ENCODE results near the gene CLEC5A. TPM values are rescaled to one million over a fixed set of nuclear protein-coding genes. Genes with fewer than 3 reads are reported as not detected.

CLEC5A gene
- total and polyA plus RNA-seq, 9 of the 15 experiments (the other 6 are each of a cell fraction or from before 2014, with no cell fraction given): not detected

DNA sequence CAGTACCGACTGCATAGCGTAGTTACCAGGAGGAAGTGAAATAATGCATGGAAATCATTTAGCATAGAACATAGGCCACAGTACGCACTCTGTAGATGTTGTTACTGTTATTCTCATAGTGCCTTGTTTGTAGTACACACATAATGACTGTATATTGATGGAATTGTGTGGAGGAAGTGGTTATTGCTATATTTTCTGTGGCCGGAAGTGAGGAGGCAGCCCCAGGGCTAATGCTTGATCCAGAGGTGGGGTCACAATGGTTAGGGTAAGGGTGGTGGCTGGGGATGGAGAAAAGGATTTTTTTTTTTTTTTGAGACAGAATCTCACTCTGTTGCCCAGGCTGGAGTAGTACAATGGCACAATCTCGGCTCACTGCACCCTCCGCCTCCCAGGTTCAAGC, 44.4 kb upstream of the CLEC5A start:
- no TSS peak for BruUV-seq (replicated peaks)
- CTCF ChIA-PET (ENCODE audit: low intra/inter-chr PET ratio): no interaction called here
- H3K4me2 ChIP-seq (ENCODE audit: insufficient read depth, low read length): no peak overlapping the region
- WGBS (ENCODE audit: insufficient coverage, low coverage, missing lambda C conversion rate): under 1% methylated on average over 6 of the region's 6 CpGs
- no peaks in the 10 kb centered on the region for H3K4me1 ChIP-seq (replicated peaks in 1 of 2; ENCODE audit: control insufficient read depth in 2 of 2, insufficient read depth in 2 of 2, low read length in 2 of 2)
- TF ChIP-seq PCBP1 (IDR thresholded peaks at IDR 0.05; ENCODE audit: low read depth, low read length, poor library complexity, severe bottlenecking) (no peak), CBX1 (IDR thresholded peaks at IDR 0.05; ENCODE audit: low read depth) (no peak)
- TF ChIP-seq, protein P1, sequence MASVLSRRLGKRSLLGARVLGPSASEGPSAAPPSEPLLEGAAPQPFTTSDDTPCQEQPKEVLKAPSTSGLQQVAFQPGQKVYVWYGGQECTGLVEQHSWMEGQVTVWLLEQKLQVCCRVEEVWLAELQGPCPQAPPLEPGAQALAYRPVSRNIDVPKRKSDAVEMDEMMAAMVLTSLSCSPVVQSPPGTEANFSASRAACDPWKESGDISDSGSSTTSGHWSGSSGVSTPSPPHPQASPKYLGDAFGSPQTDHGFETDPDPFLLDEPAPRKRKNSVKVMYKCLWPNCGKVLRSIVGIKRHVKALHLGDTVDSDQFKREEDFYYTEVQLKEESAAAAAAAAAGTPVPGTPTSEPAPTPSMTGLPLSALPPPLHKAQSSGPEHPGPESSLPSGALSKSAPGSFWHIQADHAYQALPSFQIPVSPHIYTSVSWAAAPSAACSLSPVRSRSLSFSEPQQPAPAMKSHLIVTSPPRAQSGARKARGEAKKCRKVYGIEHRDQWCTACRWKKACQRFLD (CRISPR knock-in tag; IDR thresholded peaks at IDR 0.05): no peak
- H2AFZ ChIP-seq (ENCODE audit: low read depth, low read length): no peak overlapping the region
- H3K9me1 ChIP-seq (ENCODE audit: control insufficient read depth, insufficient read depth, low read length): no peaks in the 10 kb centered on the region
- no peaks in the 10 kb centered on the region for H3K9me3 ChIP-seq (replicated peaks; ENCODE audit: control insufficient read depth, insufficient read depth, low read depth, low read length)
- H3K27ac ChIP-seq (ENCODE audit: extremely low read depth, low read depth, low read length): no peak overlapping the region
- H3K9ac ChIP-seq (ENCODE audit: insufficient read depth in 1 of 2, low read depth in 2 of 2, low read length in 2 of 2): no peak overlapping the region
- ATAC-seq (no peak), FAIRE-seq (no peak), DNase-seq (ENCODE audit: extremely low read depth in 1 of 4, low spot score in 3 of 4) (no peak)
- intact Hi-C loops (cut with micrococcal nuclease) (no loop called here), in situ Hi-C loops (cut with MboI) (no loop called here)
- POLR2A ChIA-PET: no interaction called here
- H3K79me2 ChIP-seq (ENCODE audit: control insufficient read depth, insufficient read depth, low read length): no peaks in the 10 kb centered on the region
- H4K20me1 ChIP-seq (replicated peaks; ENCODE audit: control insufficient read depth, insufficient read depth, low read length): no peaks in the 10 kb centered on the region
- H3K36me3 ChIP-seq (ENCODE audit: control insufficient read depth, insufficient read depth, low read length): no peaks in the 10 kb centered on the region
- no peaks in the 10 kb centered on the region for H3K27me3 ChIP-seq (ENCODE audit: control insufficient read depth in 2 of 2, insufficient read depth in 2 of 2, low read length in 2 of 2)
- no peak overlapping the region for H3K4me3 ChIP-seq

DNA sequence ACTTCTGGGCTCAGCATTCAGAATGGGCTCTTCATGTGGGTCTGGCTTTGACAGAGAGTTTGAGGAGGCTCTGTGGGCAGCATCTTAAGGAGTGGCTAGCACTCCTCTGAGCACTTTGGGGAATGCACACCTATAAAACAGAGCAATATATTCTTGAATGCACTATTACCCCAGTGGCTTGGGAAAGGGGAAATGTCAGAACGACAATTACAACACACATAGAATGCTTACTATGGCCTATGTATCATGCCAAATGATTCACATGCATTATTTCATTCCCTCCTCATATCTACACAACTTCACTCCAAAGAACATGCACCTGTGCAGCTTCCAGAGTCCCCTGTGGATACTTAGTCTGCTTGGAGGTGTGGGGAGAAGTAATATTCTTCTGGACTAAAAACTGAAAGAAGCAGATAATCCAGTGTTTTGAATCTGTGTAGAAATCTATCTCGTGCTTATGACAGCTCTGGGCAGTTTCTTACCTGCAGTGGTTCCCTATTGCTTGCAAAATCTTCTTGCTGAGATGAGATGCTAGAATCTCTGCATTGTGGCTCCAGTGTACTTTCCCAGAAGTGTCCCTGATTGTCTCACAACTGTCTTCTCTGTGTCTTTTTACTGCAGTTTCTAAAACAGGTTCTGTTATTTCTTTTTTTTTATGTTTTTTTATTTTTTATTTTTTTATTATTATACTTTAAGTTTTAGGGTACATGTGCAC, 43.4 kb upstream of the CLEC5A start:
- Histone ChIP-seq H3K79me2 (ENCODE audit: control insufficient read depth, insufficient read depth, low read length) (no peaks in the 10 kb centered on the region), H2AFZ (ENCODE audit: low read depth, low read length) (no peak overlapping the region), H3K9me1 (ENCODE audit: control insufficient read depth, insufficient read depth, low read length) (no peaks in the 10 kb centered on the region), H3K4me1 (replicated peaks in 1 of 2; ENCODE audit: control insufficient read depth in 2 of 2, insufficient read depth in 2 of 2, low read length in 2 of 2) (no peaks in the 10 kb centered on the region), H3K27me3 (ENCODE audit: control insufficient read depth in 2 of 2, insufficient read depth in 2 of 2, low read length in 2 of 2) (no peaks in the 10 kb centered on the region), H4K20me1 (replicated peaks; ENCODE audit: control insufficient read depth, insufficient read depth, low read length) (no peaks in the 10 kb centered on the region), H3K4me3 (no peak overlapping the region), H3K4me2 (ENCODE audit: insufficient read depth, low read length) (no peak overlapping the region), H3K9me3 (replicated peaks; ENCODE audit: control insufficient read depth, insufficient read depth, low read depth, low read length) (no peaks in the 10 kb centered on the region), H3K36me3 (ENCODE audit: control insufficient read depth, insufficient read depth, low read length) (no peaks in the 10 kb centered on the region), H3K9ac (ENCODE audit: insufficient read depth in 1 of 2, low read depth in 2 of 2, low read length in 2 of 2) (no peak overlapping the region), H3K27ac (ENCODE audit: extremely low read depth, low read depth, low read length) (no peak overlapping the region)
- in situ Hi-C loops (cut with MboI): no loop called here
- ATAC-seq (no peak), DNase-seq (ENCODE audit: extremely low read depth in 1 of 4, low spot score in 3 of 4) (no peak), FAIRE-seq (no peak)
- POLR2A ChIA-PET: no interaction called here
- no TSS peak for BruUV-seq (replicated peaks)
- intact Hi-C loops (cut with micrococcal nuclease): no loop called here
- WGBS (ENCODE audit: insufficient coverage, low coverage, missing lambda C conversion rate): 2% methylated on average over 2 of the region's 2 CpGs
- CTCF ChIA-PET (ENCODE audit: low intra/inter-chr PET ratio): no interaction called here
- TF ChIP-seq SOX6 (IDR thresholded peaks at IDR 0.05): no peak
- TF ChIP-seq LARP7 (IDR thresholded peaks at IDR 0.05): no peak
- TF ChIP-seq IFI16 (CRISPR knock-in tag; IDR thresholded peaks at IDR 0.05): no peak
- no peak for TF ChIP-seq ATF2 (CRISPR knock-in tag; IDR thresholded peaks at IDR 0.05)
- no peak for TF ChIP-seq MAFF (IDR thresholded peaks at IDR 0.05; ENCODE audit: low read length)
- TF ChIP-seq ZNF75A (CRISPR knock-in tag; IDR thresholded peaks at IDR 0.05): no peak
- TF ChIP-seq, protein P2, sequence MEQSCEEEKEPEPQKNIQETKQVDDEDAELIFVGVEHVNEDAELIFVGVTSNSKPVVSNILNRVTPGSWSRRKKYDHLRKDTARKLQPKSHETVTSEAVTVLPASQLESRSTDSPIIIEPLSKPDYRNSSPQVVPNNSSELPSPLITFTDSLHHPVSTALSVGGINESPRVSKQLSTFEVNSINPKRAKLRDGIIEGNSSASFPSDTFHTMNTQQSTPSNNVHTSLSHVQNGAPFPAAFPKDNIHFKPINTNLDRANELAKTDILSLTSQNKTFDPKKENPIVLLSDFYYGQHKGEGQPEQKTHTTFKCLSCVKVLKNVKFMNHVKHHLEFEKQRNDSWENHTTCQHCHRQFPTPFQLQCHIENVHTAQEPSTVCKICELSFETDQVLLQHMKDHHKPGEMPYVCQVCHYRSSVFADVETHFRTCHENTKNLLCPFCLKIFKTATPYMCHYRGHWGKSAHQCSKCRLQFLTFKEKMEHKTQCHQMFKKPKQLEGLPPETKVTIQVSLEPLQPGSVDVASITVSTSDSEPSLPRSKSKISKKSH (CRISPR knock-in tag; IDR thresholded peaks at IDR 0.05): no peak
- no peak for TF ChIP-seq BACH1 (tag; IDR thresholded peaks at IDR 0.05)
- no peak for TF ChIP-seq ZFP36 (IDR thresholded peaks at IDR 0.05; ENCODE audit: low read depth, low read length, partially characterized antibody)
- no peak for TF ChIP-seq POLR2AphosphoS5 (IDR thresholded peaks at IDR 0.05; ENCODE audit: control insufficient read depth, insufficient read depth, low read depth, low read length)
